Measurements from ENCODE around the gene KRTAP10-4. TPM values are rescaled to one million over a fixed set of nuclear protein-coding genes. Genes with fewer than 3 reads are reported as not detected.
"Not testable (repeated sequence)": the region's sequence is repeated elsewhere in the genome, so short reads cannot be mapped to it uniquely, and the experiment has no call there.

Gene KRTAP10-4
- total RNA-seq, 3 donors from 2014 or later (not counting 1 experiment from before 2014, with no cell fraction given) = not detected

GRCh38 chr21:44603911-44604310 lies 30.4 kb downstream of the KRTAP10-4 start:
- Mint-ChIP-seq H3K27ac (no peak overlapping the region), H3K4me3 (no peak overlapping the region), H3K4me1 (no peaks in the 10 kb centered on the region), H3K36me3 (peaks cover 4% of the 10 kb centered on the region), H3K27me3 (ENCODE audit: low read depth in 2 of 2) (peaks cover 21 to 49% of the 10 kb centered on the region in 2 donors), H3K9me3 (peaks cover 1% of the 10 kb centered on the region in 2 donors)
- Histone ChIP-seq H3K36me3 (ENCODE audit: control insufficient read depth, insufficient read depth, low read length) (no peaks in the 10 kb centered on the region), H3K27ac (ENCODE audit: low read length) (no peak overlapping the region), H3K9me3 (ENCODE audit: control insufficient read depth, insufficient read depth, low read length) (no peaks in the 10 kb centered on the region), H3K4me3 (ENCODE audit: low read length) (no peak overlapping the region), H3K4me1 (ENCODE audit: control insufficient read depth, insufficient read depth, low read length) (no peaks in the 10 kb centered on the region), H3K27me3 (ENCODE audit: control insufficient read depth, insufficient read depth, low read length) (no peaks in the 10 kb centered on the region)
- WGBS (ENCODE audit: insufficient coverage) = 86% methylated on average over 8 of the region's 8 CpGs
- intact Hi-C loops (cut with micrococcal nuclease) = no loop called here
- no peak for TF ChIP-seq CTCF (IDR thresholded peaks at IDR 0.05)
- ATAC-seq = no peak
- no peak for DNase-seq

GRCh38 chr21:44606495-44606894 lies 33.0 kb downstream of the KRTAP10-4 start:
- Mint-ChIP-seq H3K27me3 (ENCODE audit: low read depth in 2 of 2) (peaks cover 25 to 58% of the 10 kb centered on the region in 2 donors), H3K9me3 (peaks cover 2 to 14% of the 10 kb centered on the region in 2 donors), H3K4me3 (no peak overlapping the region), H3K36me3 (peaks cover 15% of the 10 kb centered on the region), H3K4me1 (no peaks in the 10 kb centered on the region), H3K27ac (no peak overlapping the region)
- Histone ChIP-seq H3K9me3 (ENCODE audit: control insufficient read depth, insufficient read depth, low read length) (peaks cover 21% of the 10 kb centered on the region), H3K27me3 (ENCODE audit: control insufficient read depth, insufficient read depth, low read length) (no peaks in the 10 kb centered on the region), H3K27ac (ENCODE audit: low read length) (no peak overlapping the region), H3K4me1 (ENCODE audit: control insufficient read depth, insufficient read depth, low read length) (no peaks in the 10 kb centered on the region), H3K4me3 (ENCODE audit: low read length) (no peak overlapping the region), H3K36me3 (ENCODE audit: control insufficient read depth, insufficient read depth, low read length) (no peaks in the 10 kb centered on the region)
- intact Hi-C loops (cut with micrococcal nuclease) = no loop called here
- TF ChIP-seq CTCF (IDR thresholded peaks at IDR 0.05) = no peak
- ATAC-seq (no peak), DNase-seq (no peak)
- 70% methylated on average over 3 of the region's 4 CpGs for WGBS (ENCODE audit: insufficient coverage)

GRCh38 chr21:44609193-44609592 lies 35.7 kb downstream of the KRTAP10-4 start:
- ATAC-seq = no peak
- no peak for TF ChIP-seq CTCF (IDR thresholded peaks at IDR 0.05)
- Histone ChIP-seq H3K4me3 (ENCODE audit: low read length) (no peak overlapping the region), H3K27me3 (ENCODE audit: control insufficient read depth, insufficient read depth, low read length) (no peaks in the 10 kb centered on the region), H3K36me3 (ENCODE audit: control insufficient read depth, insufficient read depth, low read length) (no peaks in the 10 kb centered on the region), H3K4me1 (ENCODE audit: control insufficient read depth, insufficient read depth, low read length) (peaks cover 9% of the 10 kb centered on the region), H3K27ac (ENCODE audit: low read length) (no peak overlapping the region), H3K9me3 (ENCODE audit: control insufficient read depth, insufficient read depth, low read length) (peaks cover 27% of the 10 kb centered on the region)
- no peak for DNase-seq
- no peak overlapping the region for H3K4me3 Mint-ChIP-seq
- intact Hi-C loops (cut with micrococcal nuclease) = no loop called here
- H3K27me3 Mint-ChIP-seq (ENCODE audit: low read depth in 2 of 2) = peaks cover 26 to 49% of the 10 kb centered on the region in 2 donors
- peaks cover 0 to 12% of the 10 kb centered on the region in 2 donors for H3K4me1 Mint-ChIP-seq
- H3K9me3 Mint-ChIP-seq = peaks cover 2 to 14% of the 10 kb centered on the region in 2 donors
- no peak overlapping the region for H3K27ac Mint-ChIP-seq
- H3K36me3 Mint-ChIP-seq = peaks cover 15% of the 10 kb centered on the region

- DNase-seq; H3K4me3 ChIP-seq (ENCODE audit: low read length); H3K4me3 Mint-ChIP-seq; H3K27ac Mint-ChIP-seq; H3K36me3 ChIP-seq (ENCODE audit: control insufficient read depth, insufficient read depth, low read length); H3K4me1 ChIP-seq (ENCODE audit: control insufficient read depth, insufficient read depth, low read length); intact Hi-C loops (cut with micrococcal nuclease); ATAC-seq; H3K27ac ChIP-seq (ENCODE audit: low read length); H3K27me3 ChIP-seq (ENCODE audit: control insufficient read depth, insufficient read depth, low read length): not testable (repeated sequence)
- H3K9me3 Mint-ChIP-seq = peaks cover 2 to 14% of the 10 kb centered on the region in 2 donors
- 96% methylated on average over 7 of the region's 7 CpGs for WGBS (ENCODE audit: insufficient coverage)
- H3K9me3 ChIP-seq (ENCODE audit: control insufficient read depth, insufficient read depth, low read length) = peaks cover 27% of the 10 kb centered on the region
- H3K36me3 Mint-ChIP-seq = peaks cover 15% of the 10 kb centered on the region
- peaks cover 22 to 38% of the 10 kb centered on the region in 2 donors for H3K27me3 Mint-ChIP-seq (ENCODE audit: low read depth in 2 of 2)
- H3K4me1 Mint-ChIP-seq = peaks cover 0 to 12% of the 10 kb centered on the region in 2 donors
Observed at GRCh38 chr21:44610157-44610843, 36.8 kb downstream of the KRTAP10-4 start.

Data from natural killer cell (primary cell).